GM18520 (cell line): ENCODE results near the gene FRMPD4.

ENCODE experiments used
- ATAC-seq: cut with Tn5 transposase; IDR thresholded peaks from one replicate; pipeline ENCODE4 v1.9.1; 2021; ENCODE audit not compliant: unreplicated experiment

The FRMPD4 gene

GRCh38 chrX:12611471-12611870 lies 473.2 kb downstream of the FRMPD4 start:
- no peak for ATAC-seq

- no peak for ATAC-seq
Observed at GRCh38 chrX:12614266-12614665, 476.0 kb downstream of the FRMPD4 start.

- ATAC-seq = no peak
Observed at GRCh38 chrX:12615061-12615460, 476.8 kb downstream of the FRMPD4 start.

- ATAC-seq = no peak
Observed at GRCh38 chrX:12617241-12617640, 479.0 kb downstream of the FRMPD4 start.

GRCh38 chrX:12647230-12647629 lies 509.0 kb downstream of the FRMPD4 start:
- ATAC-seq = no peak

- ATAC-seq = no peak
Observed at GRCh38 chrX:12648995-12649394, 510.7 kb downstream of the FRMPD4 start.

GRCh38 chrX:12657433-12657832 lies 519.2 kb downstream of the FRMPD4 start:
- ATAC-seq = no peak

GRCh38 chrX:12657881-12658280 lies 519.6 kb downstream of the FRMPD4 start:
- ATAC-seq = peak; percentile 46

- no peak for ATAC-seq
Observed at GRCh38 chrX:12661464-12661863, 523.2 kb downstream of the FRMPD4 start.

GRCh38 chrX:12672367-12673106 lies 534.3 kb downstream of the FRMPD4 start:
- no peak for ATAC-seq

- no peak for ATAC-seq
Observed at GRCh38 chrX:12673487-12673886, 535.2 kb downstream of the FRMPD4 start.

- ATAC-seq = no peak
Observed at GRCh38 chrX:12679522-12679921, 541.2 kb downstream of the FRMPD4 start.

GRCh38 chrX:12681047-12681446 lies 542.8 kb downstream of the FRMPD4 start:
- no peak for ATAC-seq

GRCh38 chrX:12685541-12685940 lies 547.3 kb downstream of the FRMPD4 start:
- ATAC-seq = no peak

- no peak for ATAC-seq
Observed at GRCh38 chrX:12686331-12686730, 548.1 kb downstream of the FRMPD4 start.

GRCh38 chrX:12690646-12691045 lies 552.4 kb downstream of the FRMPD4 start:
- no peak for ATAC-seq

- ATAC-seq = no peak
Observed at GRCh38 chrX:12693754-12694153, 555.5 kb downstream of the FRMPD4 start.

- ATAC-seq = no peak
Observed at GRCh38 chrX:12700745-12701144, 562.5 kb downstream of the FRMPD4 start.

GRCh38 chrX:12701628-12702027 lies 563.4 kb downstream of the FRMPD4 start:
- ATAC-seq = no peak

GRCh38 chrX:12702509-12703091 lies 564.3 kb downstream of the FRMPD4 start:
- no peak for ATAC-seq

GRCh38 chrX:12704706-12705105 lies 566.4 kb downstream of the FRMPD4 start:
- ATAC-seq = no peak

GRCh38 chrX:12709047-12709446 lies 570.8 kb downstream of the FRMPD4 start:
- ATAC-seq = no peak
